MG63 (cell line): Measurements from ENCODE around the gene FGF1. TPM values are rescaled to one million over a fixed set of nuclear protein-coding genes. Genes with fewer than 3 reads are reported as not detected.

Experiments
- DNase-seq: peaks from one replicate; pipeline ENCODE4 v3.0.0-alpha.2; 2020
- H3K27me3 ChIP-seq: fragments of 250-450 bp; sonication (Bioruptor Pico); 2 replicates; pipeline ENCODE4 v1.5.1; 2020; ENCODE audit warnings: mild to moderate bottlenecking, moderate library complexity
- H3K36me3 ChIP-seq: fragments of 250-450 bp; sonication (Bioruptor Pico); 2 replicates; pipeline ENCODE4 v1.5.1; 2020; ENCODE audit warnings: mild to moderate bottlenecking, moderate library complexity
- H3K4me3 ChIP-seq: fragments of 250-450 bp; sonication (Bioruptor Pico); 2 replicates; pipeline ENCODE4 v1.5.1; 2020; ENCODE audit warnings: mild to moderate bottlenecking, moderate library complexity
- H3K9me3 ChIP-seq: fragments of 250-450 bp; sonication (Bioruptor Pico); 2 replicates; pipeline ENCODE4 v1.5.1; 2020; ENCODE audit warnings: mild to moderate bottlenecking, moderate library complexity
- total RNA-seq: library from RNA; depleted of rRNA; stranded (reverse); fragments of >200 nt; shearing (Covaris generic); gene quantifications from 2 replicates; pipeline ENCODE4 v1.2.3, GENCODE V29; 2014; ENCODE audit warnings: low replicate concordance

The FGF1 gene
- total RNA-seq, 1 experiment from 2014 or later, result 1.1 TPM

- no peak for DNase-seq
Measured at GRCh38 chr5:142641711-142642110, 44.2 kb downstream of the FGF1 start.

GRCh38 chr5:142640316-142641005, 45.4 kb downstream of the FGF1 start:
- DNase-seq, result no peak
- H3K4me3 ChIP-seq, result no peak overlapping the region
- no peaks in the 10 kb centered on the region for H3K27me3 ChIP-seq

More at GRCh38 chr5:142641711-142642110, 44.2 kb downstream of the FGF1 start:
- no peak overlapping the region for H3K4me3 ChIP-seq
- no peaks in the 10 kb centered on the region for H3K27me3 ChIP-seq
- H3K36me3 ChIP-seq, result no peaks in the 10 kb centered on the region
- H3K9me3 ChIP-seq, result no peaks in the 10 kb centered on the region

GRCh38 chr5:142639455-142639854, 46.4 kb downstream of the FGF1 start:
- no peak for DNase-seq
- Histone ChIP-seq H3K9me3 (no peaks in the 10 kb centered on the region), H3K36me3 (no peaks in the 10 kb centered on the region), H3K27me3 (no peaks in the 10 kb centered on the region), H3K4me3 (no peak overlapping the region)

More at GRCh38 chr5:142640316-142641005, 45.4 kb downstream of the FGF1 start:
- H3K9me3 ChIP-seq, result no peaks in the 10 kb centered on the region
- no peaks in the 10 kb centered on the region for H3K36me3 ChIP-seq

GRCh38 chr5:142637871-142638270, 48.0 kb downstream of the FGF1 start:
- H3K27me3 ChIP-seq, result no peaks in the 10 kb centered on the region
- H3K4me3 ChIP-seq, result no peak overlapping the region
- no peak for DNase-seq
- H3K9me3 ChIP-seq, result no peaks in the 10 kb centered on the region
- no peaks in the 10 kb centered on the region for H3K36me3 ChIP-seq

- no peak overlapping the region for H3K4me3 ChIP-seq
Measured at GRCh38 chr5:142636698-142637324, 49.1 kb downstream of the FGF1 start.

GRCh38 chr5:142636093-142636492, 49.8 kb downstream of the FGF1 start:
- H3K4me3 ChIP-seq, result no peak overlapping the region
- no peaks in the 10 kb centered on the region for H3K9me3 ChIP-seq
- H3K36me3 ChIP-seq, result no peaks in the 10 kb centered on the region
- no peaks in the 10 kb centered on the region for H3K27me3 ChIP-seq
- DNase-seq, result no peak

More at GRCh38 chr5:142636698-142637324, 49.1 kb downstream of the FGF1 start:
- DNase-seq, result no peak
- no peaks in the 10 kb centered on the region for H3K27me3 ChIP-seq
- no peaks in the 10 kb centered on the region for H3K36me3 ChIP-seq
- H3K9me3 ChIP-seq, result no peaks in the 10 kb centered on the region

GRCh38 chr5:142634216-142635011, 51.5 kb downstream of the FGF1 start:
- Histone ChIP-seq H3K9me3 (no peaks in the 10 kb centered on the region), H3K4me3 (no peak overlapping the region), H3K36me3 (no peaks in the 10 kb centered on the region), H3K27me3 (no peaks in the 10 kb centered on the region)
- no peak for DNase-seq

- Histone ChIP-seq H3K9me3 (no peaks in the 10 kb centered on the region), H3K36me3 (no peaks in the 10 kb centered on the region), H3K4me3 (no peak overlapping the region), H3K27me3 (no peaks in the 10 kb centered on the region)
- DNase-seq, result no peak
Measured at GRCh38 chr5:142630927-142631539, 54.9 kb downstream of the FGF1 start.

- no peaks in the 10 kb centered on the region for H3K27me3 ChIP-seq
- H3K4me3 ChIP-seq, result no peak overlapping the region
- H3K9me3 ChIP-seq, result no peaks in the 10 kb centered on the region
- no peak for DNase-seq
- H3K36me3 ChIP-seq, result no peaks in the 10 kb centered on the region
Measured at GRCh38 chr5:142627383-142628217, 58.3 kb downstream of the FGF1 start.

- DNase-seq, result no peak
- Histone ChIP-seq H3K9me3 (no peaks in the 10 kb centered on the region), H3K4me3 (no peak overlapping the region), H3K27me3 (no peaks in the 10 kb centered on the region), H3K36me3 (no peaks in the 10 kb centered on the region)
Measured at GRCh38 chr5:142626786-142627185, 59.1 kb downstream of the FGF1 start.

GRCh38 chr5:142626099-142626498, 59.8 kb downstream of the FGF1 start:
- H3K36me3 ChIP-seq, result no peaks in the 10 kb centered on the region
- H3K9me3 ChIP-seq, result no peaks in the 10 kb centered on the region
- DNase-seq, result no peak
- no peaks in the 10 kb centered on the region for H3K27me3 ChIP-seq
- no peak overlapping the region for H3K4me3 ChIP-seq

- Histone ChIP-seq H3K27me3 (no peaks in the 10 kb centered on the region), H3K9me3 (peaks cover 19% of the 10 kb centered on the region), H3K36me3 (no peaks in the 10 kb centered on the region), H3K4me3 (no peak overlapping the region)
- DNase-seq, result no peak
Measured at GRCh38 chr5:142621227-142621626, 64.7 kb downstream of the FGF1 start.

- Histone ChIP-seq H3K4me3 (no peak overlapping the region), H3K9me3 (peaks cover 19% of the 10 kb centered on the region)
- DNase-seq, result no peak
Measured at GRCh38 chr5:142619815-142620214, 66.1 kb downstream of the FGF1 start.

GRCh38 chr5:142618130-142618523, 67.8 kb downstream of the FGF1 start:
- no peak overlapping the region for H3K4me3 ChIP-seq
- peak; percentile 88 for DNase-seq
- no peaks in the 10 kb centered on the region for H3K27me3 ChIP-seq

More at GRCh38 chr5:142619815-142620214, 66.1 kb downstream of the FGF1 start:
- H3K27me3 ChIP-seq, result no peaks in the 10 kb centered on the region
- H3K36me3 ChIP-seq, result no peaks in the 10 kb centered on the region

GRCh38 chr5:142617416-142618129, 68.3 kb downstream of the FGF1 start:
- H3K36me3 ChIP-seq, result no peaks in the 10 kb centered on the region
- H3K9me3 ChIP-seq, result peaks cover 19% of the 10 kb centered on the region
- H3K4me3 ChIP-seq, result no peak overlapping the region
- DNase-seq, result no peak
- H3K27me3 ChIP-seq, result no peaks in the 10 kb centered on the region

More at GRCh38 chr5:142618130-142618523, 67.8 kb downstream of the FGF1 start:
- no peaks in the 10 kb centered on the region for H3K36me3 ChIP-seq
- peaks cover 19% of the 10 kb centered on the region for H3K9me3 ChIP-seq
